BLaER1 treated with 17β-estradiol and CSF1 and Interleukin-3, amounts not matched to agents 10 nM and 100 nM (cell line): Measurements from ENCODE around the gene AMOT.

Experiments used
- H3K27ac ChIP-seq, 11 experiments: shearing (Covaris generic); formaldehyde crosslinking; 2 replicates each; pipeline ENCODE4 v1.8.1; 2022
- H3K27me3 ChIP-seq, 11 experiments: shearing (Covaris generic); formaldehyde crosslinking; 2 replicates each; pipeline ENCODE4 v1.8.1; 2022
- H3K36me3 ChIP-seq, 11 experiments: shearing (Covaris generic); formaldehyde crosslinking; 2 replicates each; pipeline ENCODE4 v1.8.1; 2022
- H3K4me1 ChIP-seq, 10 experiments: shearing (Covaris generic); formaldehyde crosslinking; 2 replicates each; pipeline ENCODE4 v1.8.1; 2022
- H3K4me2 ChIP-seq, 11 experiments: shearing (Covaris generic); formaldehyde crosslinking; 2 replicates each; pipeline ENCODE4 v1.8.1; 2022
- H3K4me3 ChIP-seq, 10 experiments: shearing (Covaris generic); formaldehyde crosslinking; 2 replicates each; pipeline ENCODE4 v1.8.1; 2022
- H3K9ac ChIP-seq, 11 experiments: shearing (Covaris generic); formaldehyde crosslinking; 2 replicates each; pipeline ENCODE4 v1.8.1; 2022
- H3K9me3 ChIP-seq, 11 experiments: shearing (Covaris generic); formaldehyde crosslinking; replicated peaks in 1 of 11; 2 replicates each; pipeline ENCODE4 v1.8.1; 2022
- H4K20me1 ChIP-seq, 11 experiments: shearing (Covaris generic); formaldehyde crosslinking; 2 replicates each; pipeline ENCODE4 v1.8.1; 2022
- Cebpa-rat ChIP-seq, 11 experiments: shearing (Covaris generic); IDR thresholded peaks; 2 replicates each; pipeline ENCODE4 v1.8.1; 2022

The AMOT gene

DNA sequence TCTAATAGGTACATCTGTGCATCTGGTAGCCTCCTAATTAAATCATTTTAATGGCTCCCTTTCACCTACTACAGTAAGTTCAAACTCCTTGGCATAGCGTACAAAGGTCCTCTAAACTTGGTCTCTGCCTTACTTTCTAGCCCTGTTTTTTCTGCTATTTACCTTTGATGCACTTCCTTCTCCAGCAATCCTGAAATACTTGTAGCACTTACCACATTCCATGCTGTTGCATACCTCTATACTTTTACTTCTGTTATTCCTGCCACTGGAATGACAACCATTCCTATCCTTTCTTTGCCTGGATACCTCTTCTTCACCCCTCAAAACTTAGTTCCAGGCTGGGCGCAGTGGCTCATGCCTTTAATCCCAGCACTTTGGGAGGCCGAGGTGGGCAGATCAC, 104.3 kb downstream of the AMOT start:
- Histone ChIP-seq H4K20me1 (no peaks in the 10 kb centered on the region), H3K9ac (no peak overlapping the region), H3K9me3 (peaks cover 0 to 3% (median 0%) of the 10 kb centered on the region in 11 experiments; a peak in 2 of 22 replicates), H3K4me3 (no peak overlapping the region), H3K36me3 (no peaks in the 10 kb centered on the region), H3K4me2 (no peak overlapping the region), H3K4me1 (peaks cover 11 to 28% (median 16%) of the 10 kb centered on the region in 10 experiments; a peak in 16 of 20 replicates), H3K27me3 (peaks cover 84 to 100% (median 98%) of the 10 kb centered on the region in 11 experiments), H3K27ac (no peak overlapping the region)
- no peak for TF ChIP-seq Cebpa-rat (IDR thresholded peaks at IDR 0.05)

DNA sequence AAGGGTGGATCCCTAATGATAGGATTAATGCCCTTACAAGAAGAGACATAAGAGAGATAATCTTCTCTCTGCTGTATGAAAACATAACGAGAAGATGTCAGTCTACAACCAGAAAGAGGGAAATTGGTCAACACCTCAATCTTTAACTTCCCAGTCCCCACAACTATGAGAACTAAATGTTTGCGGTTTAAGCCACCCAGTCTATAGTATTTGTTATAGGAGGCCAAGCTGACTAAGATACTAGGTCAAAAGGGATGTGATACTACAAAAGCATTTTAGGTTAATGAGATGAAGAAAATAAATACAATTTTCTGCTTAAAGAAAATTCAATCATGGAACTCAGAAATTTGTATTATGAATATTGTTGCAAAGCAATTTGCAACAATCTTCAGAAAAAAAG, 105.5 kb downstream of the AMOT start:
- Histone ChIP-seq H3K36me3 (no peaks in the 10 kb centered on the region), H4K20me1 (no peaks in the 10 kb centered on the region), H3K4me3 (no peak overlapping the region), H3K4me1 (peaks cover 11 to 28% (median 16%) of the 10 kb centered on the region in 10 experiments; a peak in 16 of 20 replicates), H3K27ac (no peak overlapping the region), H3K27me3 (peaks cover 73 to 100% (median 97%) of the 10 kb centered on the region in 11 experiments), H3K4me2 (peak overlapping the region in 4 of 11 experiments; percentile 32 to 80 (median 52); a peak in 4 of 22 replicates), H3K9ac (no peak overlapping the region), H3K9me3 (peaks cover 0 to 3% (median 0%) of the 10 kb centered on the region in 11 experiments; a peak in 2 of 22 replicates)
- TF ChIP-seq Cebpa-rat (IDR thresholded peaks at IDR 0.05): no peak

DNA sequence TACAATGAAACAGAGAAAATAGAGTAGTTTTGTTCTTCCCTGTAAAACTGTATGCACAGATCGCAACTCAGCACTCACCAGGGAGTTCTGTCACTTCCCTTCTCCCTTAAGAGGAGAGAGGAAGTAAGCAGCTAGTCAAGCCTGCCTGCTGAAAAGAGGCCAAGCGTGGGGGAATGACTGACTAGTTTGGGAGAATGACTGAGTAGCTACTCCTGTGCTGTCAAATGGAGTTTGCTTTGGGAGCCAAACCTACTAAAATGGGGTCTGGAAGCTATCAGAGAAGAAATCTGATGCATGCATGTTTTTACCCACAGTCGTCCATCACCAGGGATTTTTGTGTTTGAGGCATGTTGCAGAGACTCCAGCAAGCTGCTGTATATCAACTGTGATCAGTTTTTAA, 106.3 kb downstream of the AMOT start:
- Histone ChIP-seq H3K27ac (peak overlapping the region in 5 of 11 experiments; percentile 47 to 67 (median 53); a peak in 11 of 22 replicates), H3K4me3 (peak overlapping the region in 6 of 10 experiments; percentile 23 to 46 (median 31); a peak in 8 of 20 replicates), H3K9me3 (peaks cover 0 to 3% (median 0%) of the 10 kb centered on the region in 11 experiments; a peak in 2 of 22 replicates), H3K27me3 (peaks cover 66 to 100% (median 97%) of the 10 kb centered on the region in 11 experiments), H3K9ac (peak overlapping the region in 8 of 11 experiments; percentile 12 to 63 (median 47); a peak in 11 of 22 replicates), H3K4me1 (peaks cover 11 to 28% (median 16%) of the 10 kb centered on the region in 10 experiments; a peak in 16 of 20 replicates), H4K20me1 (no peaks in the 10 kb centered on the region), H3K36me3 (no peaks in the 10 kb centered on the region), H3K4me2 (peak overlapping the region; percentile 32 to 80 (median 62))
- TF ChIP-seq Cebpa-rat (IDR thresholded peaks at IDR 0.05): no peak

DNA sequence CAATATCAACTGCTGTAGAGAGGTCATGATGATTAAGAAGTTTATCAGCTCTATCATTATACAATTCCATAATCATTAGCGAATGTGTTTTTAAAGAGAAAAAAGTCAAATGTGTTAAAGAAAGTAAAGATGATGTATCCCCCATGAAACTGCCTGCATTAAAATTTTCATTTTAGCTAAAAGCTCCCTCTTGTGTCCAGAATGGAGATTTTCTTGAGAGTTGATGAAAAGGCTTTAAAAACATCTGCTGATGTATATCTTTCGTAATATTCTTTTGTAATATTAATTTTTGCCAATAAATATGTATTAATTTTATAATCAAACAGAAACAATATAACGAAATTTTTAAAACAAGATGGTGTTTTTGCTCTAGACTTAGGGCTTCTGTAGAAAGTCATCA, 108.8 kb downstream of the AMOT start:
- H3K4me3 ChIP-seq: no peak overlapping the region
- no peaks in the 10 kb centered on the region for H3K36me3 ChIP-seq
- no peak overlapping the region for H3K27ac ChIP-seq
- H3K9ac ChIP-seq: no peak overlapping the region
- no peak for TF ChIP-seq Cebpa-rat (IDR thresholded peaks at IDR 0.05)
- H3K4me2 ChIP-seq: no peak overlapping the region
- H3K4me1 ChIP-seq: peaks cover 11 to 28% (median 16%) of the 10 kb centered on the region in 10 experiments; a peak in 16 of 20 replicates
- peaks cover 49 to 99% (median 89%) of the 10 kb centered on the region in 11 experiments for H3K27me3 ChIP-seq
- no peaks in the 10 kb centered on the region; a peak in 1 of 22 replicates for H4K20me1 ChIP-seq
- H3K9me3 ChIP-seq: peaks cover 0 to 3% (median 0%) of the 10 kb centered on the region in 11 experiments; a peak in 2 of 22 replicates
